Measurements from ENCODE around the gene CDH2. TPM values are rescaled to one million over a fixed set of nuclear protein-coding genes. Genes with fewer than 3 reads are reported as not detected.
A peak's percentile ranks its signal among the peaks of the same experiment; 100 is the strongest.

Gene CDH2
- total RNA-seq, 1 experiment from 2014 or later: 34.0 TPM

DNA sequence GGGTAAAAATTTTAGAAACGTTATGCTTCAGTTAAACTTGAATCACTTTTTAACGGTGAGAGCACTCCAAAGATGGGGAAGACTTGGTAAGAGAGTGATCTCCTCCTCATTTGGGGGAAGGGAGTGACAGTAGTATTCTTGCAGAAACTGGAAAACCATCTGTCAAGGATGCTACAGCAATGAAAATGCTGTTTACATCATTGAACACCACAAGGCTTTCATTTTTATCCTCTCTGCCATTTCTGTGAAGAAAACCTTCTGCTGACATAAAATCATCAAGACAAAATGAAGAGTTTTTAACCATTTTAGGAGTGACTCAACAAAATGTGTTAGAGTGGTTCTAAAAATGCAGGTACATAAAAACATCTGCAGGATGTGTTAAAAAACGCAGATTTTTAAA lies 38.1 kb downstream of the CDH2 start:
- no peaks in the 10 kb centered on the region for H3F3A ChIP-seq (ENCODE audit: low read length, unreplicated experiment)
- 0 out of 2 replicates have a peak, but pooled peaks cover 4% of the 10 kb centered on the region for H3K79me2 ChIP-seq (ENCODE audit: low read length)
- ATAC-seq: no peak
- H3K9me3 ChIP-seq (ENCODE audit: low read length): no peaks in the 10 kb centered on the region
- intact Hi-C loops (cut with micrococcal nuclease): no loop called here
- ChIA-PET CTCF (no interaction called here), POLR2A (ENCODE audit: unreplicated experiment) (no interaction called here)
- DNase-seq: no peak
- H3K9me2 ChIP-seq (replicated peaks; ENCODE audit: low read length): no peaks in the 10 kb centered on the region
- H3K36me3 ChIP-seq (ENCODE audit: low read depth, low read length): no peaks in the 10 kb centered on the region; the same call in 1 of the 2 replicates
- H3K4me1 ChIP-seq (ENCODE audit: insufficient read depth, low read length): peaks cover 8% of the 10 kb centered on the region; the same call in 1 of the 2 replicates
- no peaks in the 10 kb centered on the region for H4K20me1 ChIP-seq (ENCODE audit: low read length)
- H3K27me3 ChIP-seq (ENCODE audit: low read length): no peaks in the 10 kb centered on the region
- TF ChIP-seq, protein P1, sequence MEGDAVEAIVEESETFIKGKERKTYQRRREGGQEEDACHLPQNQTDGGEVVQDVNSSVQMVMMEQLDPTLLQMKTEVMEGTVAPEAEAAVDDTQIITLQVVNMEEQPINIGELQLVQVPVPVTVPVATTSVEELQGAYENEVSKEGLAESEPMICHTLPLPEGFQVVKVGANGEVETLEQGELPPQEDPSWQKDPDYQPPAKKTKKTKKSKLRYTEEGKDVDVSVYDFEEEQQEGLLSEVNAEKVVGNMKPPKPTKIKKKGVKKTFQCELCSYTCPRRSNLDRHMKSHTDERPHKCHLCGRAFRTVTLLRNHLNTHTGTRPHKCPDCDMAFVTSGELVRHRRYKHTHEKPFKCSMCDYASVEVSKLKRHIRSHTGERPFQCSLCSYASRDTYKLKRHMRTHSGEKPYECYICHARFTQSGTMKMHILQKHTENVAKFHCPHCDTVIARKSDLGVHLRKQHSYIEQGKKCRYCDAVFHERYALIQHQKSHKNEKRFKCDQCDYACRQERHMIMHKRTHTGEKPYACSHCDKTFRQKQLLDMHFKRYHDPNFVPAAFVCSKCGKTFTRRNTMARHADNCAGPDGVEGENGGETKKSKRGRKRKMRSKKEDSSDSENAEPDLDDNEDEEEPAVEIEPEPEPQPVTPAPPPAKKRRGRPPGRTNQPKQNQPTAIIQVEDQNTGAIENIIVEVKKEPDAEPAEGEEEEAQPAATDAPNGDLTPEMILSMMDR (conservative IDR thresholded peaks at IDR 0.05; ENCODE audit: low read depth, low read length): no peak
- TF ChIP-seq EZH2phosphoT487 (IDR thresholded peaks at IDR 0.05; ENCODE audit: borderline replicate concordance, low read length): no peak
- no peak for TF ChIP-seq EZH2 (IDR thresholded peaks at IDR 0.05; ENCODE audit: low read length, unreplicated experiment)
- no peak overlapping the region for H3K4me2 ChIP-seq (ENCODE audit: low read length)
- no peak overlapping the region for H3K27ac ChIP-seq (ENCODE audit: low read length)
- no peak overlapping the region for H3K9ac ChIP-seq (ENCODE audit: low read length)
- no peak overlapping the region for H2AFZ ChIP-seq (ENCODE audit: low read length)
- no TSS peak for BruUV-seq (replicated peaks)
- H3K4me3 ChIP-seq (ENCODE audit: low read length): no peak overlapping the region

DNA sequence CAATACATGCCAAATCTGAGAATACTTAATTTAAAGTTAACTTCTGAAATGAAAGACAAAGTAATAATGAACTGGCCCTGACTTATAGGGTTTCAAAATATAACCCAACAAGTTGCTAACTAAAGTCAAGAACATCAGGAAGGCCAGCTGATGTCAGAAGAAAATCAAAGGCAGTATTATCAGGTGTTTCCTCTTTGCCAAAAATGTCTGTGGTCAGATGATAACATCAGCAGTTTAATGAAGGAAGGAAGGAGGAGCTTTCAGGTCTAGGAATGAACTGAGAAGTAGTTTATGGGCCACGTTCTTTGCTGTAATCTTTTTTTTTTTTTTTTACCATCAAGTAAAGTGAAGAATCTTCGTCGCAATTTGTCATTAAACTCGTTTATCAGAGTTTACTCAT lies 40.9 kb downstream of the CDH2 start:
- no peaks in the 10 kb centered on the region for H3K9me3 ChIP-seq (ENCODE audit: low read length)
- no peaks in the 10 kb centered on the region for H3K36me3 ChIP-seq (ENCODE audit: low read depth, low read length)
- H3K9me2 ChIP-seq (replicated peaks; ENCODE audit: low read length): no peaks in the 10 kb centered on the region
- H3K27ac ChIP-seq (ENCODE audit: low read length): no peak overlapping the region
- no peaks in the 10 kb centered on the region for H3F3A ChIP-seq (ENCODE audit: low read length, unreplicated experiment)
- H3K79me2 ChIP-seq (ENCODE audit: low read length): no peaks in the 10 kb centered on the region
- CTCF ChIA-PET: no interaction called here
- H2AFZ ChIP-seq (ENCODE audit: low read length): no peak overlapping the region
- H3K4me2 ChIP-seq (ENCODE audit: low read length): no peak overlapping the region
- no TSS peak for BruUV-seq (replicated peaks)
- no peak for TF ChIP-seq EZH2phosphoT487 (IDR thresholded peaks at IDR 0.05; ENCODE audit: borderline replicate concordance, low read length)
- TF ChIP-seq, protein P1 (conservative IDR thresholded peaks at IDR 0.05; ENCODE audit: low read depth, low read length): no peak
- no peak for TF ChIP-seq EZH2 (IDR thresholded peaks at IDR 0.05; ENCODE audit: low read length, unreplicated experiment)
- intact Hi-C loops (cut with micrococcal nuclease): no loop called here
- POLR2A ChIA-PET (ENCODE audit: unreplicated experiment): no interaction called here
- ATAC-seq: peak; percentile 22; the same call in 1 of the 2 replicates
- no peak overlapping the region for H3K9ac ChIP-seq (ENCODE audit: low read length)
- DNase-seq: peak; percentile 36
- H4K20me1 ChIP-seq (ENCODE audit: low read length): no peaks in the 10 kb centered on the region
- no peaks in the 10 kb centered on the region for H3K27me3 ChIP-seq (ENCODE audit: low read length)
- H3K4me1 ChIP-seq (ENCODE audit: insufficient read depth, low read length): peaks cover 8% of the 10 kb centered on the region; the same call in 1 of the 2 replicates
- H3K4me3 ChIP-seq (ENCODE audit: low read length): no peak overlapping the region

DNA sequence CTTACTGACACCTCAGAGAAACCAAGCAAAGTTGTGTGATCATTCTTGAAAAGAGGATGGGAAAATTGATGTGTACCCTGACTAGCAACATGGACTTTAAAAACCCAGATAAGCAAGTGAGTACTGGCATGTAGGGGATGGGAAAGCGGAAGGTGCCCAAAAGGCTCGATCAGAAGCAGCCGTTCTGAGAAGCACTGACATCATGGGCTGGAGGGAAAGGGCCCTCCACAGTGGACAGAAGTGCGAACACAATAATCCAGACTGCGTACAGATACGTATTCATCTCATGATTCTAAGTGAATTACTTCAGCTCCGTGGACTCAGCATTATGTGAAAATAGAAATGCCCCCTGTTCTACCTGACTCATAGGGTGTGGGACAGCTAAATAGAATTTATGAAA lies 42.2 kb downstream of the CDH2 start:
- Histone ChIP-seq H3K27ac (ENCODE audit: low read length) (no peak overlapping the region), H3K9me3 (ENCODE audit: low read length) (no peaks in the 10 kb centered on the region), H4K20me1 (ENCODE audit: low read length) (no peaks in the 10 kb centered on the region), H3K4me3 (ENCODE audit: low read length) (no peak overlapping the region), H3K4me2 (ENCODE audit: low read length) (no peak overlapping the region), H3K9ac (ENCODE audit: low read length) (no peak overlapping the region), H3K4me1 (ENCODE audit: insufficient read depth, low read length) (peaks cover 8% of the 10 kb centered on the region; the same call in 1 of the 2 replicates), H3K27me3 (ENCODE audit: low read length) (no peaks in the 10 kb centered on the region), H3K36me3 (ENCODE audit: low read depth, low read length) (no peaks in the 10 kb centered on the region), H3K9me2 (replicated peaks; ENCODE audit: low read length) (no peaks in the 10 kb centered on the region), H3K79me2 (ENCODE audit: low read length) (no peaks in the 10 kb centered on the region), H3F3A (ENCODE audit: low read length, unreplicated experiment) (no peaks in the 10 kb centered on the region), H2AFZ (ENCODE audit: low read length) (no peak overlapping the region)
- ChIA-PET POLR2A (ENCODE audit: unreplicated experiment) (no interaction called here), CTCF (no interaction called here)
- DNase-seq: no peak
- TF ChIP-seq, protein P1 (conservative IDR thresholded peaks at IDR 0.05; ENCODE audit: low read depth, low read length): no peak
- TF ChIP-seq EZH2phosphoT487 (IDR thresholded peaks at IDR 0.05; ENCODE audit: borderline replicate concordance, low read length) (no peak), EZH2 (IDR thresholded peaks at IDR 0.05; ENCODE audit: low read length, unreplicated experiment) (no peak)
- BruUV-seq (replicated peaks): no TSS peak
- ATAC-seq: no peak
- intact Hi-C loops (cut with micrococcal nuclease): no loop called here

Measured in PC-3 (cell line).